Fibroblast of skin of scalp (primary cell): ENCODE data around the gene HRH2.

Experiments used
- DNase-seq: peaks from one replicate; pipeline ENCODE4 v3.0.0-alpha.2; 2013

The HRH2 gene

GRCh38 chr5:175693741-175694140 is 35.9 kb downstream of the HRH2 start:
- DNase-seq = no peak

DNA sequence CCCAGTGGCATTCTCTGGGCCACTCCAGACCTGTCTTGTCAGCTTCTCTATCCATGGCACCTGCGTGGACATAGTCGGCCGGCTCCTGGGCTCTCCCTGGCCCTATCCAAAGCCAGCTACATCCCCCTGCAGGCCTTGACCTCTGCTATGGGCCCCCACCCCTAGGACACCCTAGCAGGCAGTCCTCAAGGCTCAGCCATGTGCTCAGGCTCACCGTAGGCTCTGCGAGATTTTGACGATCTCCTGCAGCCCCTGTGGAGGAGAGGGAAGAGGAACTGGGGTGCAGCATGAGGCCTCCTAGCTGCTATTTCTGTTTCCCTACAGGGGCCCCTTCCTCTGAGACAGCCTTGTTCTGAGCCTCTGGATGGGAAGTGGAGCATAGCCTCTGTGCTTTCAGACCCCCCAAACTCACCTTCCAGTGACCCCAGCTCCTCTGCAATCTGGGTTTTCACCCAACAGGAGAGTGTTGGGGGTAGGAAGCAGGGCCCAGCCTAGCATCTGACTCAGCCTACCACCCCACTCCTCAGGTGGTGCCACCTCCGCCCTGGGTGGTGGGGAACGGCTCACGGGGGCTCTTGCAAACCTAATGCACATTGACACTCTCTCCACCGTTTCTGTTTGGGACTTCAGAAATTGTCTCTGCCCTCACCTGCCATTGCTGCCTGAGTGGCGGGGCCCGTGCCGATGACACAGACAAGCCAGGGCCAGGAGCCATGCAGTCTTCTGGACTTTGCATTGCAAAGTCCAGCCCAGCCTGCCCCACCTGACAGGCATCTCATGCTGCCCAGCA is 36.7 kb downstream of the HRH2 start:
- DNase-seq = no peak

- no peak for DNase-seq
These were observed 37.6 kb downstream of the HRH2 start for GRCh38 chr5:175695161-175696126.

- peak; percentile 41 for DNase-seq
These were observed 38.4 kb downstream of the HRH2 start for GRCh38 chr5:175696139-175696854.

DNA sequence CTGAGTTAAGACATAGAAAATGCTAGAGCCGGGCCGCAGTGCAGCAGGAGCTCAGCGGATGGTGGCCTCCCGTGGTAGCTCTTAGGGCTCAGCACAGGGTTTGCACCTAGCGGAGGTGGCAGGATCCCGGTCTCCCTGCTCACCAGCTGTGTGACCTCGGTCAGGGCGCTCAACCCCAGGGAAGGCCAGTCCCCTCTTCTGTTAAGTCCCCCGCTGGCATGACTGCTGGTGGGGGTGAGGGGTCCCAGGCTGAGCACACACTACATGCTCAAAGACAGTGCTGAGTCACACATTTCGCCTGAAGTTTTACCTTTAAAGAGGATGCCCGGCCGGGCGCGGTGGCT is 39.0 kb downstream of the HRH2 start:
- no peak for DNase-seq

DNA sequence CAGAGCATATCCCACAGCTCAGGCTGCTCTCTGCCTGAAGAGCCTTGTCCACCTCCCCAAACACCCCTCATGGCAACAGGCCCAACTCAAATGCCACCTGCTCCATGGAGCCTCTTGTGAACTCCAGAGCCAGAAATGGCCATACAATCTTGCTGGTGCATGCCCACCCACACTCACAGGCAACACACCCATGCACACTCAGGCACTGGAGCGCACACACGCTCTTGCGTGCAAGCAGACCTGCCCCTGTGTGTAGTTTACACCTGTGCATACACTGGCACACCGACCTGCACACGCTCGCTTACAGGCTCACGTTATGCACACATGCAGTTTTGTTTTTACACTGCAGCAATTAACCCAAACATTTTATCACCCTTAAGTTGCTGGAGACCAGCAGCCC is 40.0 kb downstream of the HRH2 start:
- no peak for DNase-seq

DNA sequence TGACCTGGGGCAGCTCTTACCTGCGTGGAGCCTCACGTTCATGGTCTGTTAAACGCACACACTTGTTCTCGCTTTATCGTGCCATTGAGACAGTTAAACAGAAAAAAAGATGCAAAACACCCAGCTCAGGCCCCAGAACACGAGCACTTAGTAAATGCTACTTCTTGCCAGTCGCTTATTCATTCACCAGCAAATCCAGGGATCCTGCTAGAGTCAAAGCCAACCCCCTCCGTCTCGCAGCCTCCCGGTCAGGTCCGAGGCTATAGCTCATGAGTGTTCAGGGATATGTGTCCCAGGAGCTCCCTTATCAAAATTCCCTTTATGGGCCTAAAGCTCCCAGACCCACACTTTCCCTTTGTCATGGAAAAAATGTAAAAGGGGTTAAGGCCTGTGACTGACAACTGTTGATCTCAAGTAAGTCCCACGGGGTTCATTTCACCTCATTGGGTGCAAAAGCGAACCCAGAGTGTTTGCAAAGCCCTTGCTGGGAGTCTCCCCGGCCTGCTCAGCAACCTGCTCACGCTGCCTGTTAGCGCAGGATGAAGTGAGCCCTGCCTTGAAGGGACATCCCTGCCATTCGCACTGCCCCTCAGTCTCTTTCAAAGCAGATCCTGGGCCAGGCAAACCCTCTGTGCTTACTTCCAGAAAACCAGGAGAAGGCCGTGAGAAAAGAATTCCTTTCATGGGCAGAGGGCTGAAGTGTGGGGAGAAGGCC is 40.7 kb downstream of the HRH2 start:
- DNase-seq = no peak

DNA sequence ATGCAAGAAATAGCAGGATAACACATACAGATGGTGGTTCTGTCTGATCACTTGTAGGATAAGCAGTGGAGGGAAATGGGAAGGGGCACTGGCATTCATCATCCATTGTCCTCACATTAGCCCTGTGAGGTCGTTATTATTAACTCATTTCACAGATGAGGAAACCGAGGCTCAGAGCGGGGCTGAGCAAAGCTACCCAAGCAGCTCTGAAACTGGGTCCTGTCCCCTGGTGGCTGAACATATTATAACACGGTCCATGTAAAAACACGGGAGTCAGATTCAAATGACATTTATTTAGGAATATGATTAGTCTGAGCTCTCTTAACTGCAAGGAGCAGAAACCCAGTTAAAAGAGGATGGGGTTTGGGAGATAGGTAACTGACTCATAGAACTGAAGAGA is 43.1 kb downstream of the HRH2 start:
- no peak for DNase-seq

DNA sequence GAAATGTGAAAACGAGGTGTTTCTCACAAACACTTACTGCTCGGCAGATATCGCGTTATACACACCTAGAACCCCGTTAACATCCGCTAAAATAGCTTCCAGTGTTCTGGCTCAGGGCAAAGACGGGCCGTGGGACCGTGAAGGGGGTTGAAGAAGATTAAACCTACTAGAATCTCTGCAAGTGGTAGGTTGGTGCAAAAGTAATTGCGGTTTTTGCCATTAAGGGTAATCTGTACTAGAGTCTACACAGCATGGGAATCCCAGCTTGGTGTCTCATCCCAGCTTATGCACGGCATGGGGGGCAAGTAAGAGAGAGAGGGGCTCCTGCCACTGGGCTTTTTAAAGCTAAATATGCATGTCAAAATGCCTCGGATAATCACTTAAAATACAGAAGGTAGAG is 43.9 kb downstream of the HRH2 start:
- no peak for DNase-seq

- no peak for DNase-seq
These were observed 48.6 kb downstream of the HRH2 start for GRCh38 chr5:175706499-175706898.

DNA sequence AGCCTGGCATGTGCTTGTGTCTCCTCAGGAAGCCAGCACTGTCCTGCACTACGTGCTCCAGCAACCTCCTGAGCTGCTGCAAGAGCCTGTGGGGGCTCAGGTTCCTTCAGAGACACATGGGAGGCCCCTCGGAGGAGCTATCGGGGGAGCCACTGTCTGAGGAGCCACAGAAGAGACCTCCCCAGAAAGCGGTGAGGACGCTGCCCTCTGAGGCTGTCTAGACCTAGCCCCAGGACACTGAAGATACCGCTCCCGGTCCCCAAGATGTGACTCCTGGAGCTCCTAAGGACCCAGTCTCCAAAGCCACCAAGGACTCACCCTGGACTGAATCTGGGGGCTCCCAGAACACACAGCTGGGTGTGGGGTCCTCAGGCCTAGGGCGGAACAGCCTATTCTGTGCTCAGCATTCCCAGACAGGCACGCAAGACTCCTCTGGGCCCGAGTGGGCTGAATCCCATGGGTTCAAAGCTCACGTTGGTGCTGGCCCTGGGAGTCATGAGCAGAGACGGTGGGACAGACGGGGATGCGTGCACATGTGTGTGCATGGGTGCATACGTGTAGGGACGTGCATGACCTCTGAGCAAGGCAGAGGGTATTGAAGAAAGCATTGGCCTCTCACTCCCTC is 50.0 kb downstream of the HRH2 start:
- DNase-seq = no peak

- DNase-seq = no peak
These were observed 51.5 kb downstream of the HRH2 start for GRCh38 chr5:175709276-175709781.

- no peak for DNase-seq
These were observed 52.5 kb downstream of the HRH2 start for GRCh38 chr5:175710326-175710725.

DNA sequence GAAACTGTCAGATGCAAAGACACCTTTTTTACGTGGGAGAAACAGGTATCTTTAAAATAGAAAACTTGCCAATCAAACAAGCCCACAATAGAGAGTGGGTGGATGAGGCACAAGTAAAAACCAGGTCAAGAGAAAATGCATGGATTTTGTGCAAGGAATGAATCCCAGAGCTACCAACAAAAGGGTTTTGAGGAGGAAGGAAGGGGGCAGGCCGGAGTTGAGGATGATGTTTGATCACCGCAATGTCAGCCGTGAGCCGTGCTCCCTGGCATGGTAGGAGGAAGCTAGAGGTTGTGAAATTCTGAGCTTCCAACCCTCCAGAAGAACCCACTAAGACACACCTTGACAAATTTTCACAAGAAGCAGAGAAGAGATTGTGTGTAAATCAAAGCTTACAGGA is 53.2 kb downstream of the HRH2 start:
- DNase-seq = no peak

GRCh38 chr5:175711472-175712312 is 53.8 kb downstream of the HRH2 start:
- no peak for DNase-seq

GRCh38 chr5:175712313-175712680 is 54.4 kb downstream of the HRH2 start:
- DNase-seq = no peak

- DNase-seq = no peak
These were observed 54.8 kb downstream of the HRH2 start for GRCh38 chr5:175712681-175713085.

GRCh38 chr5:175713930-175714329 is 56.1 kb downstream of the HRH2 start:
- no peak for DNase-seq

GRCh38 chr5:175714479-175715085 is 56.7 kb downstream of the HRH2 start:
- no peak for DNase-seq
